Measurements from ENCODE around the gene FUNDC2.
"Not testable (repeated sequence)": the region's sequence is repeated elsewhere in the genome, so short reads cannot be mapped to it uniquely, and the experiment has no call there.

FUNDC2 gene

GRCh38 chrX:155026727-155027508, at the start of gene FUNDC2:
FUNDC2 (plus strand) TSS chrX:155026844; CDS start chrX:155026939, 95 bp downstream.
- peak; percentile 95 for DNase-seq (ENCODE audit: low spot score)

- DNase-seq (ENCODE audit: low spot score) = no peak
These were observed 47.0 kb upstream of the FUNDC2 start for GRCh38 chrX:154979629-154980028.

- DNase-seq (ENCODE audit: low spot score) = peak; percentile 68
These were observed 46.1 kb upstream of the FUNDC2 start for GRCh38 chrX:154980330-154981115.

- no peak for DNase-seq (ENCODE audit: low spot score)
These were observed 45.6 kb upstream of the FUNDC2 start for GRCh38 chrX:154981116-154981411.

- no peak for DNase-seq (ENCODE audit: low spot score)
These were observed 39.6 kb upstream of the FUNDC2 start for GRCh38 chrX:154986826-154987575.

- DNase-seq (ENCODE audit: low spot score) = no peak
These were observed 38.7 kb upstream of the FUNDC2 start for GRCh38 chrX:154987940-154988339.

GRCh38 chrX:154988719-154989118, 37.9 kb upstream of the FUNDC2 start:
- DNase-seq (ENCODE audit: low spot score) = no peak

GRCh38 chrX:154990496-154990895, 36.1 kb upstream of the FUNDC2 start:
- DNase-seq (ENCODE audit: low spot score) = no peak

GRCh38 chrX:154991039-154991438, 35.6 kb upstream of the FUNDC2 start:
- no peak for DNase-seq (ENCODE audit: low spot score)

- DNase-seq (ENCODE audit: low spot score) = no peak
These were observed 35.2 kb upstream of the FUNDC2 start for GRCh38 chrX:154991476-154991875.

- DNase-seq (ENCODE audit: low spot score) = no peak
These were observed 28.3 kb upstream of the FUNDC2 start for GRCh38 chrX:154998204-154998880.

- no peak for DNase-seq (ENCODE audit: low spot score)
These were observed 25.8 kb upstream of the FUNDC2 start for GRCh38 chrX:155000841-155001240.

- DNase-seq (ENCODE audit: low spot score) = no peak
These were observed 24.8 kb upstream of the FUNDC2 start for GRCh38 chrX:155001873-155002272.

GRCh38 chrX:155005190-155005589, 21.5 kb upstream of the FUNDC2 start:
- no peak for DNase-seq (ENCODE audit: low spot score)

GRCh38 chrX:155006379-155006778, 20.3 kb upstream of the FUNDC2 start:
- DNase-seq (ENCODE audit: low spot score) = not testable (repeated sequence)

GRCh38 chrX:155006913-155007671, 19.6 kb upstream of the FUNDC2 start:
- not testable (repeated sequence) for DNase-seq (ENCODE audit: low spot score)

- DNase-seq (ENCODE audit: low spot score) = not testable (repeated sequence)
These were observed 18.1 kb upstream of the FUNDC2 start for GRCh38 chrX:155008578-155008977.

- no peak for DNase-seq (ENCODE audit: low spot score)
These were observed 16.6 kb upstream of the FUNDC2 start for GRCh38 chrX:155009994-155010472.

- DNase-seq (ENCODE audit: low spot score) = no peak
These were observed 6.1 kb upstream of the FUNDC2 start for GRCh38 chrX:155020591-155020990.

- no peak for DNase-seq (ENCODE audit: low spot score)
These were observed 4.1 kb upstream of the FUNDC2 start, which contains the start of gene F8 for GRCh38 chrX:155022585-155022984. F8 (minus strand) TSS chrX:155022723; CDS start chrX:155022552, 171 bp downstream.

All from GM03348 (cell line).